ENCODE data around the gene OR4D5. TPM values are rescaled to one million over a fixed set of nuclear protein-coding genes. Genes with fewer than 3 reads are reported as not detected.

OR4D5 gene
- total and polyA plus RNA-seq, 4 donors: 0.19 TPM; not detected in 3

DNA sequence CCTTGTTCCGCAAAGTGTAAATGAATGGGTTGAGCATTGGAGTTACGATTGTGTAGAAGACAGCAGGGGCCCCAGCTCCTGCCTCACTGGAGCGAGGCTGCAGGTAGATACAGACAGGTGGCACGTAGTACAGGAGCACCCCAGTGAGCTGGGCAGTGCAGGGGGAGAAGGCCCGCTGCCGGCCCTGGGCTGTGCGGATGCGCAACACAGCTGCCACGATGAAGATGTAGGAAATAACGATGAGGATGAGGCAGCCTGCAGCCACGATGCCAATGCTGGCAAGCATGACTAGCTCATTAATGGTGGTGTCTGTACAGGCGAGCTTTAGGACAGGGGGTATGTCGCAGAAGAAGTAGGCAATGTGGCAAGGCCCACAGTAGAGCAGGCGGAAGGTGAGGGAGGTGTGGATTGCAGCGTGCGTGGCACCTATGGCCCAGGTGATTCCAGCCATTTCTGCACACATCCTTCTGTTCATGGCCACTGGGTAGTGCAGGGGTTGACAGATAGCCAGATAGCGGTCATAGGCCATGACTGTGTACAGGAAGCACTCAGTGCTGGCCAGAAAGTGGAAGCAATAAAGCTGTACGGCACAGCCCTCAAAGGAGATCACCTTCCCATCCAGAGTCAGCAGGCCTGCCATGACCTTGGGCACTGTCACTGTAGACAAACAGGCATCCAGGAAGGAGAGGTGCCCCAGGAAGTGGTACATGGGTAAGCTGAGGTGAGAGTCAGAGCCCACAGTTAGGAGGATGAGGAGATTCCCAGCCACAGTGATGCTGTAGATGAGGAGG is 37.5 kb downstream of the OR4D5 start (continued):
- no peak for TF ChIP-seq SP1 (IDR thresholded peaks at IDR 0.05)

DNA sequence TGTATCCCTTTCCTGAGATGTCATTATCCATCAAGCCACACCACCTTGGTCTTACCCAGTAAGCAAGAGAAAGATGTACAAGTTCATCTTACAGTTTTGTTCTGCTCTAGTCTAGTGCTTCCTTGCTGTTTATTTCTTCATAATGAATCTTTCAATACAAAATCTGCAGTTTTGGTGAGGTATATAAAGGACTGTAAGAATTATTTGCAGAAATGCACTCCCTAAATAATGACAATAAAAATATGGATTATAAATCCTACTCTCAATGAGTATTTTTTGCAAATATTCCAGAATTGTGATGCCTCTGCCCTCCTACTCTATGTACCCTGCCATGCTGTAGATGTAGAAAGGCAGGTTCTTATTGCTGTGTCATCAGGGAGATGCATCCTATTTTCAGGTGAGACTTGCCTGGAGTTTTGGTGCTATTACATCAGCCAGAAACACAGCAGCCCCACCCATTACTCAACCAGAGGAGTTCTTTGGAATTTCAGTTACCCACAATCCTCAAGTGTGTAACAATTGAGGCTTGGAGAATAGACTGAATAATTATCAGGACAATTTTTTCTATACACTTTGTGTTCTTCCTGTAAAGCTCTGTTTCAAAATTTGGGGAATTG is 38.4 kb downstream of the OR4D5 start, which contains the start of gene OR10S1:
Gene OR10S1, minus strand, starts transcription at position 51 of the 617 bp plus-strand sequence. CDS start 117 bp downstream, outside the sequence.
- no peaks in the 10 kb centered on the region for H3K4me1 ChIP-seq (ENCODE audit: control insufficient read depth in 4 of 4, insufficient read depth in 4 of 4, low read length in 3 of 4)
- no peak within 1 kb of the TSS for H3K4me3 ChIP-seq (ENCODE audit: low read depth in 1 of 3, low read length in 3 of 3)
- no peaks in the 10 kb centered on the region for H3K27me3 ChIP-seq (ENCODE audit: control insufficient read depth in 4 of 4, insufficient read depth in 4 of 4, low read length in 3 of 4)
- no peaks in the 10 kb centered on the region for H3K9me3 ChIP-seq (ENCODE audit: control insufficient read depth in 4 of 4, low read length in 3 of 4)
- DNase-seq (ENCODE audit: low spot score): no peak
- no peak within 1 kb of the TSS for H3K27ac ChIP-seq (ENCODE audit: low read depth in 1 of 2, low read length in 2 of 2)
- H3K9ac ChIP-seq (ENCODE audit: low read depth in 1 of 2, low read length in 2 of 2): no peak within 1 kb of the TSS
- no peak for TF ChIP-seq NR2F2 (IDR thresholded peaks at IDR 0.05)
- TF ChIP-seq, protein P1, sequence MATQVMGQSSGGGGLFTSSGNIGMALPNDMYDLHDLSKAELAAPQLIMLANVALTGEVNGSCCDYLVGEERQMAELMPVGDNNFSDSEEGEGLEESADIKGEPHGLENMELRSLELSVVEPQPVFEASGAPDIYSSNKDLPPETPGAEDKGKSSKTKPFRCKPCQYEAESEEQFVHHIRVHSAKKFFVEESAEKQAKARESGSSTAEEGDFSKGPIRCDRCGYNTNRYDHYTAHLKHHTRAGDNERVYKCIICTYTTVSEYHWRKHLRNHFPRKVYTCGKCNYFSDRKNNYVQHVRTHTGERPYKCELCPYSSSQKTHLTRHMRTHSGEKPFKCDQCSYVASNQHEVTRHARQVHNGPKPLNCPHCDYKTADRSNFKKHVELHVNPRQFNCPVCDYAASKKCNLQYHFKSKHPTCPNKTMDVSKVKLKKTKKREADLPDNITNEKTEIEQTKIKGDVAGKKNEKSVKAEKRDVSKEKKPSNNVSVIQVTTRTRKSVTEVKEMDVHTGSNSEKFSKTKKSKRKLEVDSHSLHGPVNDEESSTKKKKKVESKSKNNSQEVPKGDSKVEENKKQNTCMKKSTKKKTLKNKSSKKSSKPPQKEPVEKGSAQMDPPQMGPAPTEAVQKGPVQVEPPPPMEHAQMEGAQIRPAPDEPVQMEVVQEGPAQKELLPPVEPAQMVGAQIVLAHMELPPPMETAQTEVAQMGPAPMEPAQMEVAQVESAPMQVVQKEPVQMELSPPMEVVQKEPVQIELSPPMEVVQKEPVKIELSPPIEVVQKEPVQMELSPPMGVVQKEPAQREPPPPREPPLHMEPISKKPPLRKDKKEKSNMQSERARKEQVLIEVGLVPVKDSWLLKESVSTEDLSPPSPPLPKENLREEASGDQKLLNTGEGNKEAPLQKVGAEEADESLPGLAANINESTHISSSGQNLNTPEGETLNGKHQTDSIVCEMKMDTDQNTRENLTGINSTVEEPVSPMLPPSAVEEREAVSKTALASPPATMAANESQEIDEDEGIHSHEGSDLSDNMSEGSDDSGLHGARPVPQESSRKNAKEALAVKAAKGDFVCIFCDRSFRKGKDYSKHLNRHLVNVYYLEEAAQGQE (IDR thresholded peaks at IDR 0.05): no peak
- TF ChIP-seq, protein P2, sequence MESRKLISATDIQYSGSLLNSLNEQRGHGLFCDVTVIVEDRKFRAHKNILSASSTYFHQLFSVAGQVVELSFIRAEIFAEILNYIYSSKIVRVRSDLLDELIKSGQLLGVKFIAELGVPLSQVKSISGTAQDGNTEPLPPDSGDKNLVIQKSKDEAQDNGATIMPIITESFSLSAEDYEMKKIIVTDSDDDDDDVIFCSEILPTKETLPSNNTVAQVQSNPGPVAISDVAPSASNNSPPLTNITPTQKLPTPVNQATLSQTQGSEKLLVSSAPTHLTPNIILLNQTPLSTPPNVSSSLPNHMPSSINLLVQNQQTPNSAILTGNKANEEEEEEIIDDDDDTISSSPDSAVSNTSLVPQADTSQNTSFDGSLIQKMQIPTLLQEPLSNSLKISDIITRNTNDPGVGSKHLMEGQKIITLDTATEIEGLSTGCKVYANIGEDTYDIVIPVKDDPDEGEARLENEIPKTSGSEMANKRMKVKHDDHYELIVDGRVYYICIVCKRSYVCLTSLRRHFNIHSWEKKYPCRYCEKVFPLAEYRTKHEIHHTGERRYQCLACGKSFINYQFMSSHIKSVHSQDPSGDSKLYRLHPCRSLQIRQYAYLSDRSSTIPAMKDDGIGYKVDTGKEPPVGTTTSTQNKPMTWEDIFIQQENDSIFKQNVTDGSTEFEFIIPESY (IDR thresholded peaks at IDR 0.05): no peak
- TF ChIP-seq EGR1 (IDR thresholded peaks at IDR 0.05; ENCODE audit: low read depth in 2 of 2): no peak
- TF ChIP-seq RXRA (IDR thresholded peaks at IDR 0.05): no peak
- TF ChIP-seq, protein P3, sequence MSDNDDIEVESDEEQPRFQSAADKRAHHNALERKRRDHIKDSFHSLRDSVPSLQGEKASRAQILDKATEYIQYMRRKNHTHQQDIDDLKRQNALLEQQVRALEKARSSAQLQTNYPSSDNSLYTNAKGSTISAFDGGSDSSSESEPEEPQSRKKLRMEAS (IDR thresholded peaks at IDR 0.05): no peak
- TF ChIP-seq FOXA1 (IDR thresholded peaks at IDR 0.05): no peak
- TF ChIP-seq, protein P4, sequence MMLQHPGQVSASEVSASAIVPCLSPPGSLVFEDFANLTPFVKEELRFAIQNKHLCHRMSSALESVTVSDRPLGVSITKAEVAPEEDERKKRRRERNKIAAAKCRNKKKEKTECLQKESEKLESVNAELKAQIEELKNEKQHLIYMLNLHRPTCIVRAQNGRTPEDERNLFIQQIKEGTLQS (IDR thresholded peaks at IDR 0.05): no peak
- no peak for TF ChIP-seq HNF4A (conservative IDR thresholded peaks at IDR 0.05)
- no peak for TF ChIP-seq RAD21 (IDR thresholded peaks at IDR 0.05)
- TF ChIP-seq GABPA (IDR thresholded peaks at IDR 0.05 in 1 of 2, conservative IDR thresholded peaks at IDR 0.05 in 1 of 2): no peak
- TF ChIP-seq JUND (IDR thresholded peaks at IDR 0.05): no peak
- TF ChIP-seq SP1 (IDR thresholded peaks at IDR 0.05): no peak
- no peak for TF ChIP-seq YY1 (IDR thresholded peaks at IDR 0.05)
- TF ChIP-seq FOXA2 (IDR thresholded peaks at IDR 0.05): no peak
- H3K36me3 ChIP-seq (ENCODE audit: control insufficient read depth in 4 of 4, insufficient read depth in 3 of 4, low read depth in 1 of 4, low read length in 3 of 4): no peaks in the 10 kb centered on the region
